Measurements from ENCODE around the gene WDR53. TPM values are rescaled to one million over a fixed set of nuclear protein-coding genes. Genes with fewer than 3 reads are reported as not detected.
A peak's percentile ranks its signal among the peaks of the same experiment; 100 is the strongest.
"Not testable (repeated sequence)": the region's sequence is repeated elsewhere in the genome, so short reads cannot be mapped to it uniquely, and the experiment has no call there.

The WDR53 gene
- 6.6 and 7.1 TPM in 2 replicates for total RNA-seq (2014; rRNA removed; shearing (Covaris generic))
- 5.1 and 10.0 TPM in 2 replicates for polyA plus RNA-seq (2015; cell fraction: cytosol; rRNA removed)
- polyA plus RNA-seq (2015; cell fraction: nucleus; rRNA removed) = 10.3 and 24.6 TPM in 2 replicates

DNA sequence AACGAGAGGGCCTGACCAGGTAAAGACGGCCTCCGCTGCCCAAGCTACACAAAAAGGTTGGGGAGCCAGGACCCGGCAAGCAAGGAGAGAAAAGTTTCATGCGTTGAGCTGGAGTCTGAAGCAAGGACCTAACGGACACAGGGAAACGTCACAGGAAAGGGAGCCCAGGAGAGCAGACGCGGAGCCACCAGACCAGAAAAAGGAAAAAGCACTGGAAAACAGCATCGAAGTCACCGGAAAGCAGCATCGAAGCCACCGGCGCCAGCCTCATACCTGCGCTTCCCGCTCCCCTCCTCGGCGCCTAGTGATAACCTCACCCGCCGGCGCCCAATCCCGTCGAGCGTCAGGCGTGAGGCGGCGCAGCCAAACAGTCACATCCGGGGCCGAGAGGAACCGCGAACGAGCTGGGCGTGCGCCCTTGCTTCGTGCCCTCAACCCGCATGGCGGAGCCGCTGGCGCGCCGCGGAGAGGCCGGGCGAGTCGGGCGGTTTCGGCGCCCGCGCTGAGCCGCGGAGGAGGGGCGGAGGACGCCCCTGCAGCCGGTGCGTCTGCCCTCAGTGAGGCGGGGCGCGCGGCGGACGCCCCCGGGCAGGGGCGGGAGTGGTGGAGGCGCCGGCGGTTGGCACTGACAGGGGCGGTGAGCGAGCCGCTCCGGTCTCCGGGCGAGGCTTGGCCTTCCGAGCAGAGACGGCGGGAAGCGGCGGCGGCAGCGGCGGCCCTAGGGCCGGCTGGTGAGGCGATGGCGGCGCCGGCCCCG, at the start of gene WDR53, which contains the start of gene FBXO45:
TSS of gene WDR53 (minus strand) at position 309 of the 757 bp plus-strand sequence. CDS start 7,079 bp downstream, outside the sequence.
TSS of gene FBXO45 (plus strand) at position 415 of the 757 bp plus-strand sequence. CDS start at position 740, 325 bp downstream.
- in situ Hi-C loops (cut with HindIII; ENCODE audit: low pct_unique_long_range_greater_than_20kb, low sequenced_read_pairs) = no loop called here
- DNase-seq (ENCODE audit: low read depth, low spot score) = peak; percentile 94

DNA sequence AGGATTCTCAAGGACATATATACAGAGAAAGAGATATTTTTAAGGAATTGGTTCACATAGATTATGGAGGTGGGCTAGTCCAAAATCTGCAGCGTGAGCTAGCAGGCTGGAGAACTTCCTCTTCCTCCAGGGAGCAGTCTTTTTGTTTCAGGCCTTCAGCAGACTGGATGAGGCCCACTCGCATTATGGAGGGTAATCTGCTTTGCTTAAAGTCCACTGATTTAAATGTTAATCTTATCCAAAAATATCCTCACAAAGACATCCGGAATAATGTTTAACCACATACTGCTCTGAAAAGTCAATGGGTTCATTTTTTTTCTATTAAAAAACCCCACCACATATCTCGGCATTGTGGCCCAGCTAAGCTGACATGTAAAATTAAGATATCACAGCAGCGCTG, 48.9 kb upstream of the WDR53 start:
- in situ Hi-C loops (cut with HindIII; ENCODE audit: low pct_unique_long_range_greater_than_20kb, low sequenced_read_pairs) = no loop called here
- DNase-seq (ENCODE audit: low read depth, low spot score) = no peak

DNA sequence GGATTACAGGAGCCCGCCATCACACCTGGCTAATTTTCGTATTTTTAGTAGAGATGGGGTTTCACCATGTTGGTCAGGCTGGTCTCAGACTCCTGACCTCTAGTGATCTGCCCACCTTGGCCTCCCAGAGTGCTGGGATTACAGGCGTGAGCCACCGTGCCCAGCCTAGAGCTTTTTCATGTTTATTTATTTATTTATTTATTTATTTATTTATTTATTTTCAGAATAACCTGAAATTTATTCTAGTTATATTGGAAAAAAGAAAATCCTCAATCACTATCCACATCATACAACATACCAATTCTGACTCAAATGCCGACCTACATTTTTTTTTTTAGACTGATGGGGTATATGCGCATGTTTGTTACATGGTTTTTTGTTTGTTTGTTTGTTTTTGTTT, 46.9 kb upstream of the WDR53 start:
- DNase-seq (ENCODE audit: low read depth, low spot score); in situ Hi-C loops (cut with HindIII; ENCODE audit: low pct_unique_long_range_greater_than_20kb, low sequenced_read_pairs): not testable (repeated sequence)

GRCh38 chr3:196611761-196612483, 43.6 kb upstream of the WDR53 start:
- no peak for DNase-seq (ENCODE audit: low read depth, low spot score)
- in situ Hi-C loops (cut with HindIII; ENCODE audit: low pct_unique_long_range_greater_than_20kb, low sequenced_read_pairs) = no loop called here

- in situ Hi-C loops (cut with HindIII; ENCODE audit: low pct_unique_long_range_greater_than_20kb, low sequenced_read_pairs) = no loop called here
- DNase-seq (ENCODE audit: low read depth, low spot score) = no peak
These were observed 41.6 kb upstream of the WDR53 start for GRCh38 chr3:196609805-196610515.

DNA sequence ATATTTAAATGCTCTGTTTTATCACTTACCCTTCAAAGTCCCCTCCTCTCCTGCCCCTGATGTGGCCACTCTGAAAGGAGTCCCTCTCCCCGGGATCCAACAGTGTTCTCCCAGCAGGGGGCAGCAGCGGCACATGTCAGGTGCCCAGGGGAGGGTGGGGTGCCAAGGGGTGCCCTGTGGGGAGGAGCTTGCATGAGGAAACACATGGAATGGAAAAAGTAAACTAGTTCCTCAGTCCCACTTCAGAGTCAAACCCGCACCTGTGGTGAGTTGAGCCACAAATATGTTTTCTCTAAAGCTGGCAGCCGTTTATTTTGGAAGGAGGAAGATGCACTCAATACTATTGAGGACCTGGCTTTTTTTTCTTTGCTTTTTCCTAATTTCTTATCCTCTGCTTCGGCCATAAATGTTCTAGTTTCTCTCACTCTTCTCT, 41.0 kb upstream of the WDR53 start:
- DNase-seq (ENCODE audit: low read depth, low spot score) = peak; percentile 89
- in situ Hi-C loops (cut with HindIII; ENCODE audit: low pct_unique_long_range_greater_than_20kb, low sequenced_read_pairs) = no loop called here

DNA sequence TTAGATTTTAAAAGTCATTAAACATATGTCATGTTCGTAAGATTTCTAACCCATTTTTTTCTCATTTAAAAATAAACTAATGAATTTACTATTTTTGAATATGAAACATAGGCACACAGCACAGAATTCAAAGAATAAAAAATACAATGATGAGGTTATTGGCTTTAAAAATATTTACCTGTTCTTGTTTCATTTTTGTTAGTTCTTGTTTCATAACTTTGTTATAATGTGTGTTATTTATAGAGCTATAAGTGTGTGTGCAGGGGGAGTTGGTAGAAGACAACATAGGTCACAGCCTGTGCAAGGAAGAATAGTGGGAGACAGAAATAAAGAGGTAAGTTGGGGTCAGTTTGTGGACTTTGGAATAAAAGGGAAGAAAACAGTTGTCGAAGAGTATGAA, 40.3 kb upstream of the WDR53 start:
- DNase-seq (ENCODE audit: low read depth, low spot score) = no peak
- in situ Hi-C loops (cut with HindIII; ENCODE audit: low pct_unique_long_range_greater_than_20kb, low sequenced_read_pairs) = no loop called here

DNA sequence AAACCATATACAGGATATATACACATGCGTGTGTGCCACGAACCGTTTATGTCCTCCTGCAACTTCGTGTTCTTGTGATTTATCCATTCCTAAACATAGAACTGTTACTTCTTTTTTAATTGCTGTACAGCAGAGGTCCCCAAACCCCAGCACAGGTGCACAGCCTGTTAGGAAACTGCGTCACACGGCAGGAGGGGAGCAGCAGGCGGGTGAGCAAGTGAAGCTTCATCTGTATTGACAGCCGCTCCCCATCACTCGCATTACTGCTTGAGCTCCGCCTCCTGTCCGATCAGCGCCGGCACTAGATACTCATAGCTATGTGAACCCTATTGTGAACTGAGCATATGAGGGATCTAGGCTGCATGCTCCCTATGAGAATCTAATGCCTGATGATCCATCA, 36.2 kb upstream of the WDR53 start:
- in situ Hi-C loops (cut with HindIII; ENCODE audit: low pct_unique_long_range_greater_than_20kb, low sequenced_read_pairs) = no loop called here
- DNase-seq (ENCODE audit: low read depth, low spot score) = no peak

DNA sequence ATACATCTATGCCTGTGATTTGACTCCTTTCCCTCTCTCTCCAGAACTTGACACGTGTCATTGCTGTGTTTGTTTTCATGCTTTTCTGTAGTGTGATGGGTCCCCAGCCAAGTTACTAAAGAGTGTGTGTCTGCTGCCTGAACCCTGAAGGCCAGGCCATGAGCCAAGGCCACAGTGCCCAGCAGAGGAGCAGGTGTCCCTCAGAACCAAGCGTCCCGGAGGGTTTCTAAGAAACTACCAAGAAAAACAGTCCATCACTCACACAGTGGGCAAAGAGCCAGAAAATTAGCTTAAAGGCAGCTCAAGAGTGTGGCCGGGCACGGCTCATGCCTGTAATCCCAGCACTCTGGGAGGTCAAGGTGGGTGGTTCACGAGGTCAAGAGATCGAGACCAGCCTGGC, 35.3 kb upstream of the WDR53 start:
- no peak for DNase-seq (ENCODE audit: low read depth, low spot score)
- in situ Hi-C loops (cut with HindIII; ENCODE audit: low pct_unique_long_range_greater_than_20kb, low sequenced_read_pairs) = no loop called here

DNA sequence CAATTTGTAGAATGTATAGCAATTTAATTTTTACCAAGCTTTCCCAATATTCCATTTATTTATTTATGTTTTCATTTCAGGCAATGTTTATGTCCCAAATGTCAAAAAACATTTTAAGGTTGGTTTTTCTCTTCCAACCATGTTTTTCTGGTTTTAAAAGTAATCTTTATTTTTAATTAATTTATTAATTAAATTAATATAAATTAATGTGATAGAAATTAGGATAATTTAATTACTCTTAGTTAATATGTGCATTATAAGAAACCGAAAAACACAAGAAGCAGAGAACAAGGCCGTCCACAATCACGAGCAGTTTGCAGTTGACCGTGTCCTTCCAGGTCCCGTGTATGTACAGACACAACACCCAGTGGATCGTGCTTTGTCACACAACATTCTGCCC, 34.3 kb upstream of the WDR53 start:
- DNase-seq (ENCODE audit: low read depth, low spot score) = no peak
- in situ Hi-C loops (cut with HindIII; ENCODE audit: low pct_unique_long_range_greater_than_20kb, low sequenced_read_pairs) = no loop called here

DNA sequence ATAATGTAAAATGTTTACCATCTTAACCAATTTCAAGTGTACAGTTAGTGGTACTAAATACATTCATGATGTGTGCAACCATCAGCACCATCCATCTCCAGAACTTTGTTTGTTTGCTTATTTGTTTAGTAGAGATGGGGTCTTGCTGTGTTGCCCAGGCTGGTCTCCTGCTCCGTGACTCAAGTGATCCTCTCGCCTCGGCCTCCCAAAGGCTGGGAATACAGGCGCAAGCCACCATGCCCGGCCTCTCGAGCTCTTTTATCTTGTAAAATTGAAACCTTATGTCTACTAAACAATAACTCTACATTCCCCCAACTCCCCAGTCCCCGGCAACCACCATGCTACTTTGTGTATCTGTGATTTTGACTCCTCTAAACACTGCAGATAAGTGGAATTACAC, 32.0 kb upstream of the WDR53 start:
- DNase-seq (ENCODE audit: low read depth, low spot score) = no peak
- in situ Hi-C loops (cut with HindIII; ENCODE audit: low pct_unique_long_range_greater_than_20kb, low sequenced_read_pairs) = no loop called here

DNA sequence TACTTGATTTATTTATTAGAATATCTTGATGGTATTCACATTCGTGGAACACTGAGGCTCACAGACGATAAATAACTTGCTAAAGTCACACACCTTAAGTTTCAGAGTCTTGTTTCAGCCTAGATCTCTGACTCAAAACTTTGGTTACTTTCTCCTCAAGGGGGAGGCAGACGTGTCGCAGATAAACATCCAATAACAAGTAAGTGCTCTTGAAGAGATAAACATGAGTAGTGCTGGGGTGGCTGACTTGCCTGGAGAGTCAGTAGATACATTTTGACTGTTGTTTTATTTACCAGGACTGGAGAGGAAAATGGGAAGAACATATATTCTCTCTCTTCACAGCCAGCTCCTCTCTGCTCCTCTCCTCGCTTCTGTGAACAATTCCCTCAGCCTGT, 31.4 kb upstream of the WDR53 start:
- in situ Hi-C loops (cut with HindIII; ENCODE audit: low pct_unique_long_range_greater_than_20kb, low sequenced_read_pairs) = no loop called here
- DNase-seq (ENCODE audit: low read depth, low spot score) = no peak

DNA sequence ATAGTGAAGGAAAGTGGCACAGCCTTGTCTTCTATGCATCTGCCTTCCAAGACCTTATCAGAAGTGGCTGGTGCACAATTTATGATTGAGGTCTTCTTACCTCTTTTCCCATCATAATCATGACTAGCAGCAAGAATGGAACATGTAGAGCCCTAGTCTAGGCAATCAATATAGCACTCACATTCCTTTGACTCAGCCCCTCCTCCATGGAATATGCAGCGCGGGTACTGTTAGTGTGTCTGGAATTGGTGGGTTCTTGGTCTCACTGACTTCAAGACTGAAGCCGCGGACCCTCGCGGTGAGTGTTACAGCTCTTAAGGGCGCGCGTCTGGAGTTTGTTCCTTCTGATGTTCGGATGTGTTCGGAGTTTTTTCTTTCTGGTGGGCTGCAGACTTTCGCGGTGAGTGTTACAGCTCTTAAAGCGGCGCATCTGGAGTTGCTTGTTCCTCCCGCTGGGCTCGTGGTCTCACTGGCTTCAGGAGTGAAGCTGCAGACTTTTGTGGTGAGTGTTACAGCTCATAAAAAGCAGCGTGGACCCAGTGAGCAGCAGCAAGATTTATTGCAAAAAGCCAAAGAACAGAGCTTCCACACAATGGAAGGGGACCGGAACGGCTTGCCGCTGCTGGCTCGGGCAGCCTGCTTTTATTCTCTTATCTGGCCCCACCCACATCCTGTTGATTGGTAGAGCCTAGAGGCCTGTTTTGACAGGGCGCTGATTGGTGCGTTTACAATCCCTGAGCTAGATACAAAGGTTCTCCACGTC, 29.8 kb upstream of the WDR53 start:
- in situ Hi-C loops (cut with HindIII; ENCODE audit: low pct_unique_long_range_greater_than_20kb, low sequenced_read_pairs); DNase-seq (ENCODE audit: low read depth, low spot score): not testable (repeated sequence)

- in situ Hi-C loops (cut with HindIII; ENCODE audit: low pct_unique_long_range_greater_than_20kb, low sequenced_read_pairs) = no loop called here
- no peak for DNase-seq (ENCODE audit: low read depth, low spot score)
These were observed 28.0 kb upstream of the WDR53 start for GRCh38 chr3:196596355-196596754.

GRCh38 chr3:196590279-196590678, 21.9 kb upstream of the WDR53 start:
- DNase-seq (ENCODE audit: low read depth, low spot score) = no peak
- in situ Hi-C loops (cut with HindIII; ENCODE audit: low pct_unique_long_range_greater_than_20kb, low sequenced_read_pairs) = no loop called here

DNA sequence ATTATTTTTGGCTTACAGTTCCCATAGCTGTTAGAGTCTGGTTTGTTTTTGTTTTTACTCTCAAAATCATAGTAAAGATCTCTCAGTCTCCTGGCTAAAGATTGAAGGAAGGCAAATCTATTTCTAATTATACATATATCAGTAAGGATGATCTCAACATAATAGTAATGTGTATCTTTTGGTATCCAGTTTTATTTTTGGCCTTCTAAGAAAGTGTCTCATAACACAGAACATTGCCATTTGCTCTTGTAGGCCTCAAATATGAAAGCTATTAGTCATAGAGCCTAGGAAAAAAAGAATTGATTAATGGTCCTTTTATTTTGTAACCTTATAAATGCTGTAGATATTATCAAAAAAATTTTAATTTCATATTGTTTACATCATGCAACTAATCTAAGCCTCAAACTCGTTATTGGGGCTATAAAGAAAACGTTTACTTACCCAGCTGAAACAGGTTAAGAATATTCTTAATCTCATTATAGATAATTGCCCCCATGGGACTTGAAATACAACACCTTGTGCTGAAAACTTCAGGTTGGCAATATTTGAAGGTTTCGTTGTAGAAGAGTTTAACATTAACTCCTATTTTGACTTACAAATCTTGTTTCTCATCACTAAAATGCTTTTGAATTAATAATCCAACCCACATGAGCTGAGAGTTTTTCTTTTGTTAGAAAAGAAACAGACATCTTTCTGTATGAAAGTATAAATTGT, 16.8 kb upstream of the WDR53 start:
- DNase-seq (ENCODE audit: low read depth, low spot score) = no peak
- in situ Hi-C loops (cut with HindIII; ENCODE audit: low pct_unique_long_range_greater_than_20kb, low sequenced_read_pairs) = no loop called here

GRCh38 chr3:196572389-196572788, 4.0 kb upstream of the WDR53 start:
- in situ Hi-C loops (cut with HindIII; ENCODE audit: low pct_unique_long_range_greater_than_20kb, low sequenced_read_pairs) = no loop called here
- DNase-seq (ENCODE audit: low read depth, low spot score) = no peak

Data from SK-MEL-5 (cell line).